Measurements from ENCODE around the gene RAB28.
"Not testable (repeated sequence)": the region's sequence is repeated elsewhere in the genome, so short reads cannot be mapped to it uniquely, and the experiment has no call there.

The RAB28 gene

GRCh38 chr4:13445841-13446790 lies 38.0 kb downstream of the RAB28 start:
- no peak for DNase-seq

GRCh38 chr4:13441506-13441905 lies 42.6 kb downstream of the RAB28 start:
- no peak for DNase-seq

- no peak for DNase-seq
Measured at GRCh38 chr4:13436962-13437361, 47.2 kb downstream of the RAB28 start.

- no peak for DNase-seq
Measured at GRCh38 chr4:13432453-13432852, 51.7 kb downstream of the RAB28 start.

GRCh38 chr4:13430834-13431568 lies 53.1 kb downstream of the RAB28 start:
- DNase-seq = no peak

- DNase-seq = no peak
Measured at GRCh38 chr4:13427599-13428325, 56.4 kb downstream of the RAB28 start.

GRCh38 chr4:13415068-13415785 lies 68.9 kb downstream of the RAB28 start:
- no peak for DNase-seq

GRCh38 chr4:13413729-13414437 lies 70.3 kb downstream of the RAB28 start:
- no peak for DNase-seq

GRCh38 chr4:13411942-13412341 lies 72.2 kb downstream of the RAB28 start:
- DNase-seq = no peak

GRCh38 chr4:13409324-13409723 lies 74.8 kb downstream of the RAB28 start:
- no peak for DNase-seq

- DNase-seq = not testable (repeated sequence)
Measured at GRCh38 chr4:13406156-13406555, 78.0 kb downstream of the RAB28 start.

GRCh38 chr4:13403833-13404232 lies 80.3 kb downstream of the RAB28 start:
- DNase-seq = no peak

GRCh38 chr4:13403326-13403725 lies 80.8 kb downstream of the RAB28 start:
- DNase-seq = no peak

- no peak for DNase-seq
Measured at GRCh38 chr4:13399257-13399656, 84.9 kb downstream of the RAB28 start.

GRCh38 chr4:13396161-13396560 lies 88.0 kb downstream of the RAB28 start:
- DNase-seq = no peak

- not testable (repeated sequence) for DNase-seq
Measured at GRCh38 chr4:13389901-13390300, 94.2 kb downstream of the RAB28 start.

- no peak for DNase-seq
Measured at GRCh38 chr4:13386405-13387107, 97.6 kb downstream of the RAB28 start.

- no peak for DNase-seq
Measured at GRCh38 chr4:13384055-13384454, 100.1 kb downstream of the RAB28 start.

GRCh38 chr4:13378973-13379759 lies 105.0 kb downstream of the RAB28 start:
- no peak for DNase-seq

GRCh38 chr4:13371048-13371447 lies 113.1 kb downstream of the RAB28 start:
- no peak for DNase-seq

Measured in midbrain (tissue), 1 donor.